Peyer's patch (tissue), 4 donors: ENCODE results near the gene LRP2BP. TPM values are rescaled to one million over a fixed set of nuclear protein-coding genes. Genes with fewer than 3 reads are reported as not detected.
"Not testable (repeated sequence)": the region's sequence is repeated elsewhere in the genome, so short reads cannot be mapped to it uniquely, and the experiment has no call there.

Source experiments
- DNase-seq, 3 donors: peaks; one replicate each; pipeline ENCODE4 v3.0.0-alpha.2; 2017 to 2019
- H3K27ac ChIP-seq, 4 donors: fragments of 200-600 bp; sonication (generic); one replicate each; pipeline ENCODE4 v1.5.1; 2016 to 2019
- H3K27me3 ChIP-seq, 2 donors: fragments of 200-600 bp; sonication (generic); one replicate each; pipeline ENCODE4 v1.5.1; 2019
- H3K36me3 ChIP-seq, 3 donors: fragments of 200-600 bp; sonication (generic); one replicate each; pipeline ENCODE4 v1.5.1; 2016 to 2019
- H3K4me1 ChIP-seq, 4 donors: fragments of 200-600 bp; sonication (generic); one replicate each; pipeline ENCODE4 v1.5.1; 2016 to 2019
- H3K4me3 ChIP-seq, 4 donors: fragments of 200-600 bp; sonication (generic); 1 replicate in 3 of 4; 2 replicates in 1 of 4; pipeline ENCODE4 v1.5.1; 2016 to 2019; ENCODE audit warnings: mild to moderate bottlenecking in 1 of 4
- H3K9me3 ChIP-seq, 4 donors: fragments of 200-600 bp; sonication (generic); one replicate each; pipeline ENCODE4 v1.5.1; 2016 to 2019; ENCODE audit warnings: mild to moderate bottlenecking in 1 of 4
- CTCF ChIP-seq, 6 experiments: fragments of 450-650 bp in 4 of 6; fragments of 200-600 bp in 2 of 6; sonication (generic) in 1 of 6; IDR thresholded peaks; one replicate each; pipeline ENCODE4 v1.5.1; 2017 to 2019; ENCODE audit warnings: antibody characterized with exemption in 6 of 6, mild to moderate bottlenecking in 3 of 6, moderate library complexity in 1 of 6
- POLR2A ChIP-seq, 2 donors: fragments of 450-650 bp; IDR thresholded peaks; one replicate each; pipeline ENCODE4 v1.5.1; 2017; ENCODE audit warnings: antibody characterized with exemption in 2 of 2, mild to moderate bottlenecking in 2 of 2, moderate library complexity in 2 of 2
- small RNA-seq, 2 donors: library from RNA; depleted of rRNA; stranded (forward); fragments of <200 nt; gene quantifications; one replicate each; pipeline ENCODE3, GENCODE V24; 2016
- total RNA-seq, 4 donors: library from RNA; depleted of rRNA; stranded (reverse); fragments of >200 nt; gene quantifications; one replicate each; pipeline ENCODE4 v1.1.0, GENCODE V29; 2016

LRP2BP gene
- total RNA-seq, 4 donors from 2014 or later = 0.35 to 1.2 TPM; not detected in 2

GRCh38 chr4:185318679-185319078, 77.0 kb downstream of the LRP2BP start:
- no peak for DNase-seq

GRCh38 chr4:185317880-185318279, 77.8 kb downstream of the LRP2BP start:
- no peaks in the 10 kb centered on the region for H3K9me3 ChIP-seq
- no peaks in the 10 kb centered on the region for H3K27me3 ChIP-seq
- DNase-seq = no peak
- H3K4me1 ChIP-seq = no peaks in the 10 kb centered on the region
- peaks cover 0 to 18% (median 0%) of the 10 kb centered on the region in 3 donors for H3K36me3 ChIP-seq
- TF ChIP-seq CTCF (IDR thresholded peaks at IDR 0.05) (no peak), POLR2A (IDR thresholded peaks at IDR 0.05) (no peak)
- no peak overlapping the region for H3K4me3 ChIP-seq
- no peak overlapping the region for H3K27ac ChIP-seq

More at GRCh38 chr4:185318679-185319078, 77.0 kb downstream of the LRP2BP start:
- H3K27ac ChIP-seq = no peak overlapping the region
- no peaks in the 10 kb centered on the region for H3K9me3 ChIP-seq
- H3K27me3 ChIP-seq = no peaks in the 10 kb centered on the region
- no peak for TF ChIP-seq CTCF (IDR thresholded peaks at IDR 0.05)
- TF ChIP-seq POLR2A (IDR thresholded peaks at IDR 0.05) = no peak
- H3K4me1 ChIP-seq = no peaks in the 10 kb centered on the region
- H3K36me3 ChIP-seq = peaks cover 0 to 13% (median 0%) of the 10 kb centered on the region in 3 donors
- H3K4me3 ChIP-seq = no peak overlapping the region

GRCh38 chr4:185317462-185317861, 78.3 kb downstream of the LRP2BP start:
- not testable (repeated sequence) for H3K27ac ChIP-seq, DNase-seq, H3K4me3 ChIP-seq, H3K9me3 ChIP-seq, H3K27me3 ChIP-seq, H3K4me1 ChIP-seq
- peaks cover 0 to 22% (median 0%) of the 10 kb centered on the region in 3 donors for H3K36me3 ChIP-seq

Small RNAs within 50 kb of the gene (small RNA-seq; reads per million reads assigned to genes)
- gene RF00019 = 0 reads per million in 2 donors

Other genes starting within 250 kb of the LRP2BP start
- gene CFAP97, start 191.9 kb downstream of the LRP2BP start, total RNA-seq = 10 to 100 TPM; 10.9 to 32.2 (median 12.7) TPM
- 10 to 100 TPM; 12.4 to 92.4 (median 17.8) TPM for gene SNX25, start 186.3 kb downstream of the LRP2BP start, total RNA-seq
- gene ANKRD37, start 917 bp upstream of the LRP2BP start, total RNA-seq = 10 to 100 TPM in 1 of 4 donors, 1 to 10 TPM in 2, not detected in 1; 1.4 to 12.6 (median 8.7) TPM
- 10 to 100 TPM in 3 of 4 donors, 1 to 10 TPM in 1; 6.7 to 22.0 (median 17.8) TPM for gene UFSP2, start 30.0 kb upstream of the LRP2BP start, total RNA-seq
- under 1 TPM in 2 of 4 donors, not detected in 2; 0.80 to 0.88 TPM for gene CCDC110, start 75.8 kb upstream of the LRP2BP start, total RNA-seq
- 10 to 100 TPM; 15.1 to 73.0 (median 45.2) TPM for gene PDLIM3, start 139.6 kb upstream of the LRP2BP start, total RNA-seq